ENCODE measurements around the gene MEGF8.
"Not testable (repeated sequence)": the region's sequence is repeated elsewhere in the genome, so short reads cannot be mapped to it uniquely, and the experiment has no call there.

MEGF8 gene

DNA sequence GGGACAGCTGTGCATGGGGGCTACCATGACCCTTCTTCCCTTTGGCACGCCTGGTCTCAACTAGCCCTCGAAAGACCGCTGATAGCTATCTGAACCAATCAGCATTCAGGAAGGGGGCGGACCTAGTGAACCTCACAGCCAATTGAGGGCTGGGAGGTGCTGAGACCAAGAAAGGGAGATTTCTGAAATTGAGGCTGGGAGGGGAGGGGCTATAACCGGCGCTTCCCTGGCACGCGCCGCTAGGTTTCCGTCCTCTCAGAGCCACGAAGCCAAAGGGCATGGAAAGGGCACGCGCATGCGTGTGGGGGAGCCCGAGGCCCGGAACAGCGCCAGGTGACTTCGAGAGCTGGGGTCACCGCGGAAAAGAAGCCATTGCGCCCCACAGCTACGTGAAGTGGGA is 18.8 kb upstream of the MEGF8 start:
- no peak for FAIRE-seq

DNA sequence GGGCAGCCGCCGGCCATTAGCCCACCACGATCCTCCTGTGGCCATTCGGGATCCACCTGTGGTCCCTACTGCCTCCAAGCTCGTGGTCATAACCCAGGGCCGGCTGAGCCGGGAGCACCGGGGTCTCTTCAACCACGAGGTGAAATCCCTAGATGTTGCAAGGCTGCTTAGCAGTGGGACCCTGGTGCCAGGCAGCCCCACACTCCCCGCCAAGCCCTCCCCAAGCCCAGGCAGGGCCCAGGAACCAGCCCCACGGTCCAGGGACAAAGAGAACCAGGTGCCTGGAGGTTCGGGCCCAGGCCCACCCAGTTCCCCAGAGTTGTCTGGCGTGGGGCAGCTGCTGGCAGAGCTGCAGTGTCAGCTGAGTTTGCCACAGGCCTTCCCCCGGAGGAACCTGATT is 15.7 kb upstream of the MEGF8 start:
- no peak for FAIRE-seq

DNA sequence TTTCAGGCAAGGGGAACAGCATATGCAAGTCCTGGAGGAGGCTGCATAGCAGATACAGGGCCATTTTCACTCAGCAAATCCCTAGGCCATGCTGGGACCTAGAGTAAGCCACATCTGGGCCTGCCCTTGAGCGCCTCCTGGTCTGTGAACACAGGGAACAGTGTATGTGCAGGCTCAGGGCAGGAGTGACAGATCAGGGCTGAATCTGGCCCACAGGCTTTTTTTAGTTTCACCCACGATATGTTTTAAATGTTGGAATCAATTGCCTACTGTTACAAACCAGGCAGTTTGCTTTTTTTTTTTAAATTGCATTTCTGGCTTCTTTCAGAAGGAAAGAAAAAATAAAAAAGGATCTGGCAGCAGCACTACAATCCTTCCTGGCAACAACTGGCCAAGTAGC is 13.8 kb upstream of the MEGF8 start:
- FAIRE-seq, result no peak

DNA sequence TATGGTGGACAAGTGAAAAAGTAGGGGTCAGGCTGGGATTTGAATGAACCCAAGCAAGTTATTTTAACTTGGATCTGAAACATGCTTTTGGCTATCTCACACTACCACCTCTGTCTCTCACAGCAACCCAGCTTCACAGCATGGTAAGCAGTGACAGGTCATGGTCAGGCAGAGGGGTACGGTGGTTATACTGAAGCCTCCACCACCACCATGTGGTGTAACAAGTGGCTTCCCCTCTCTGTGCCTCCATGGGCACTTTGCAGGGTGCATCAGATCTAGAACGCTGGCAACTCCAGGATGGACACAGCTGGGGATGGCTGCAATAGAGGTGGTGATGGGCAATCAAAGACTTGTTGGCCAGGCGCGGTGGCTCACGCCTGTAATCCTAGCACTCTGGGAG is 13.1 kb upstream of the MEGF8 start:
- FAIRE-seq, result no peak

DNA sequence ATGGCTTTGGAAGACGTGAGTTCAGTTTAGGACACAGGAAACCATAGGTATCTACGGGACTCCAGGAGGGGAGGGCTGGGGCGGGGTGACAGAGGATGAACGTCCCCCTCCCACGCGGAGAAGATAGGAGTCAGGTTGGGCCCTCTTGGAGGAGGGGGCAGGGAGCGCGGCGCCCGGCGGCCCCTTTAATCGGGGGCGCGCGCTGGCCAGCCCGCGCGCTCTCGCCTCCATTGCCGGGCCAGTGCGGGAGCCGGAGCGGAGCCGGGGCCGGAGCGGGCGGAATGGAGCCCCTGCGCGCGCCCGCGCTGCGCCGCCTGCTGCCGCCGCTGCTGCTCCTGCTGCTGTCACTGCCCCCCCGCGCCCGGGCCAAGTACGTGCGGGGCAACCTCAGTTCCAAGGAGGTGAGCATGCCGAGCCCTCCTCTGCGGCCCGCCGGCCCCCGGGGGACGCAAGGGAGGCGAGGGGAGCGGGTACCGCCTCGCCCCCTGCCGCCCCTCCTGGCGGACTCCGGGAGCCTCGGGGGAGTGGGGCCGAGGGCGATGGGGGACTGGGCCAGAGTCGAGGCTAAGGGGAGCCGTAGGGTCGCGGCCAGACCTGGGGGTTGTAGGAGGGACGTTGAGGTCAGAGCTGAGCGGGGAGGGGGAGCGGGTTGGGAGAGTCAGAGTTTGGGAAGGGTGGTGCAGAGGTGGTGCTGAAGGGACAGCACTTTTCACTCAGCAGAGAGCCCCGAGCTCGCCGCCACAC is 12.2 kb upstream of the MEGF8 start, which contains the start of gene TMEM145:
TMEM145 (plus strand) TSS at position 214 of the 744 bp plus-strand sequence; CDS start at position 282, 68 bp downstream.
- FAIRE-seq, result no peak

DNA sequence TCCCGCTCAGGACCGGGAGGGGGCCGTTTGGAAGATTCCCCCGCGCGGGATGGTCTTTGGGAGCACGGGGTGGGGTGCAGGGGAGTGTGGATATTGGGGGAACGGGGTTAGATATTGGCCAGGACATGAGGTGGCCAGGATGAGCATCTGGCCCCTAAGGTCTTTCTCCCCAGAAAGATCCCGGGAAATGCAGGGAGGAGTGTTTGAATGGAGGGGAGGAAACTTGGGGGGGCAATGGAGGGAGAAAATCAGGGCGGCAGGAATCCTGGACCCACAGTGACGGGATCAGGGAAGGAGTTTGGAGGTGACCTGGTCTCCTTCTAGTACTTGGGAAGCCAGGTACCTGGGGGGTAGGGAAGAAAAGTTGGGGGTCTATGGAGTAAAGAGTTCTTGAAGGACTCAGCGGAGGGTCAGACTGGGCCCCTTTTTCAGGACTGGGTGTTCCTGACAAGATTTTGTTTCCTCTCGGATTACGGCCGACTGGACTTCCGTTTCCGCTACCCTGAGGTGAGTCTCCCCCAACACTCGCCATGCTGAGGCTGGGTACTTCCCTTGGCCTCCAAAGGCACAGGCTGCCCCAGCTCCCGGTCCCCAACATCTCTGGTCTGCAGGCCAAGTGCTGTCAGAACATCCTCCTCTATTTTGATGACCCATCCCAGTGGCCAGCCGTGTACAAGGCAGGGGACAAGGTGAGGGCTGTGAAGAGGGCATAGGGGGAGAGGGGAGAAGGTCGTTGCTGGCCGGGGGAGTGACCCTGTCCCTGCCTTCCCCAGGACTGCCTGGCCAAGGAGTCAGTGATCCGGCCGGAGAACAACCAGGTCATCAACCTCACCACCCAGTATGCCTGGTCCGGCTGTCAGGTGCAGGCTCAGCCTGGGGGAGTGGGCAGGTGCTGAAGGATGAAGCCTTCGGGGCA is 11.3 kb upstream of the MEGF8 start:
- FAIRE-seq, result no peak

DNA sequence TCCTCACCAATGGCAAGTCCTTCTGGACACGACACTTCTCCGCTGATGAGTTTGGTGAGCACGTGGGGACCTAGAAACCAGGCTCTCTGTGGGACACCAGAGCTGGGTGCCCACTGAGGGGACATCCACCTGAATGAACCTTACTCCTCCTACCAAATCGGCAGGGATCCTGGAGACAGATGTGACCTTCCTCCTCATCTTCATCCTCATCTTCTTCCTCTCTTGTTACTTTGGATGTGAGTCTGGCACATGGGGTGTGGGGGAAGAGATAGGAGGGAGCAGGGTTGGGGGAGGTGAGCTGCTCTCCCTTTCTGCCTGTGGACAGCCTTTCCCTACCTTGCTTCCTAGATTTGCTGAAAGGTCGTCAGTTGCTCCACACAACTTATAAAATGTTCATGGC is 10.4 kb upstream of the MEGF8 start:
- no peak for FAIRE-seq

DNA sequence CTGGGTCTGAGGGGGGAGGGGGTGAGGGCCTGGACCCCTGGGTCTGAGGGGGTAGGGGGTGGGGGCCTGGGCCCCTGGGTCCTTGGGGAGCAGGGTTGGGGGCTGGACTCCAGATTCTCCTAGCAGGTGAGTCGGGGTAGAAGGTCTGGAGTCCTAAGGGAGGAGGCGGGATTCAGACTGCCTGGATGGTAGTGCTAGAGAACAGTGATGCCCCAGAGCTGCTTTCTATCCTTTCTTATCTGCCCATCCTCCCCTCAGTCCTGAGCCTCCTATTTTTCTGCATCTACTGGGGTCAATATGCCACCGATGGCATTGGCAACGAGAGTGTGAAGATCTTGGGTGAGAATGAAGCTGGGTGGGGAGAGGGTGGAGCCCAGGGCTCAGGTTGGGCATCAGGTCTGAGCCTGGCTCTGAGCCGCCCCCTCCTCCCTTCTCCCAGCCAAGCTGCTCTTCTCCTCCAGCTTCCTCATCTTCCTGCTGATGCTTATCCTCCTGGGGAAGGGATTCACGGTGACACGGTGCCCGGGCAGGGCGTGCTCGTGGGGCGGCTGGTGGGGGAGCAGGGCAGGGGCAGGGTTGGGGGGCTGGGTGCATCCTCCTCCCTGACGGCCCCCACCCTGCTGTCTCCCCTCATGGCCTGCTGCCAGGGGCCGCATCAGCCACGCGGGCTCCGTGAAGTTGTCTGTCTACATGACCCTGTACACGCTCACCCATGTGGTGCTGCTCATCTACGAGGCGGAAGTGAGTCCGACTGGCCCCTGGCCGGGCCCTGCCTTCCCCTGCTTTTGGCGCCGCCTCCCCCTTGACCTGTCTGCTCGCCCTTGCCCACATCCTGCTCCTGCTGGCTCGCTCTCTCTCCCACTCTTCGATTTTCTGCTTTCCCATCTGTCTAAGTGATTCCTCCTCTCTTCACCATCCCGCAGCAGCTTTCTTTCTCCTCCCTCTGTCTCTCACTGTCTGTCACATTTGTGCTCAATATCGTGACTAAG is 8.9 kb upstream of the MEGF8 start:
- no peak for FAIRE-seq

DNA sequence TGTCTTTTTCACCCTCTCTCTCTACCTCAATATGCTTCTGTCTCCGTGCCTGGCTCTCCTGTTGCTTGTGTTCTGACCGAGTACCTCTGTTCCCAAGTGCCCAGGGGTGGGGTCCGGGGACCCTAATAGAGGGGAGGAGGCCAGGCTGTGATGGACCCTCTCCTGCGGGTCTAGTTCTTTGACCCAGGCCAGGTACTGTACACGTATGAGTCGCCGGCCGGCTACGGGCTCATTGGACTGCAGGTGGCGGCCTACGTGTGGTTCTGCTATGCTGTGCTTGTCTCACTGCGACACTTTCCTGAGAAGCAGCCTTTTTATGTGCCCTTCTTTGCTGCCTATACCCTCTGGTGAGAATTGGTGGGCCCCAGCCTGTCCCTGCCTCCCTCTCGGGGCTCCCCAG is 7.9 kb upstream of the MEGF8 start:
- FAIRE-seq, result no peak

DNA sequence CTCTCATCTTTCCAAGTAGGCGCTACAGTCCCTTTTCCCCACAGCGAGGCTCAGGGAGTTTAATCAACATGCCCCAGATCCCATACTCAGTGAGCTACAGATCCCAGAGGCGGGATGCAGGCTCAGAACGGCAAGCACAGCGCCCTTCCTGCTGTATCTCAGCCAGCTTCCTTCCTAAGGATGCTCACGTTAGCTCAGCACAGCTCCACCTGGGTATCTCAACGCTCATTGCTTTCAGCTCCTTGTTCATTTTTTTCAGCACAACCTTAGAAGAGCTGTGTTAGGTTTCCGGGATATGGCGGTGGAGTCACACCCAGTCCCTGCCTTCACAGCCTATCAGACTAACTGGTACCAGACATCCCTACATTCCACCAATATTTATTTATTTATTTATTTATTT is 3.1 kb upstream of the MEGF8 start:
- no peak for FAIRE-seq

DNA sequence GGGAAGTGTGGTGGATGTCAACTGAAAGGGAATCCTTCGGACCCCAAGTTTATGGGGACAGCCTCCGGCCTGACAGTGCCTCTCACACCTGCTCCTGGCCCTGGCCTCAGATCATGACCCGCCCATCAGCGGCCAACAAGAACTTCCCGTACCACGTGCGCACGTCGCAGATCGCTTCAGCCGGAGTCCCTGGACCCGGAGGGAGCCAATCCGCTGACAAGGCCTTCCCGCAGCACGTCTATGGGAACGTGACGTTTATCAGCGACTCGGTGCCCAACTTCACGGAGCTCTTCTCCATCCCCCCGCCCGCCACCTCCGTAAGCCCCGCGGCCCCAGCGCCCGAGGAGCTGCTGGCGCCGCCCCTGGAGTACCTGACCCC is 2.0 kb upstream of the MEGF8 start:
- no peak for FAIRE-seq

DNA sequence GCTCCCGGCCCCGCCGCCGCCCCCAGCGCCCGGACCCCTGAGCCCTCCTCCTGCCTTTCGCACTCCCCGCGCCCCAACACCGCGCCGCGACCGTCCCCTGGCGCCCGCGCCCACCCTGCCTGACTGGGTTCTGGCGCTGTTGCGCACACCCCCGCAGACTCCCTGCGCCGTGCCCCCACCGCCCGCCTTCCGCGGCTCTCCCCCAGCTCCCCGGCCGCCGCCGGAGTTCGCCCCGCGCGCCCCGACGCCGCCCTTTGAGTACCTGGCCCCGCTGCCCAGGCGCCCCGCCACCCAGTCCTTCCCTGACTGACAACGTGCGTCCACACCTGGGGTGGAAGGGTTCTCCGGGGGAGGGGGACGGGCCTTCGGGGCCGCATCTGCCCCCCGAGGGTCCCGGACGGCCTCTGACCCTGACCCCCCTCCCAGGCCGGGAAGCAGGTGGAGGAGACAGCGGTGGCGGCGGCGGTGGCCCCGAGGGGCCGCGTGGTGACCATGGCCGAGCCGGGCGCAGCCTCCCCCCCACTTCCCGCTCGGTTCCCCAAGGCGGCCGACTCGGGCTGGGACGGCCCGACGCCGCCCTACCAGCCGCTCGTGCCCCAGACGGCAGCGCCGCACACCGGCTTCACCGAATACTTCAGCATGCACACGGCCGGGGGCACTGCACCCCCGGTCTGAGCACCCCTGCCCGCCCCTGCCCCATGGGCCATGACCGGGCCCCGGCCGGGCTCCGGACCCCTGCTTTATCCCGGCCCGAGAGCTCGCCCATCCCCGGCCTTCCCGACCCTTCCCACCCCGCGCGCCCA is 1.4 kb upstream of the MEGF8 start:
- FAIRE-seq, result no peak

DNA sequence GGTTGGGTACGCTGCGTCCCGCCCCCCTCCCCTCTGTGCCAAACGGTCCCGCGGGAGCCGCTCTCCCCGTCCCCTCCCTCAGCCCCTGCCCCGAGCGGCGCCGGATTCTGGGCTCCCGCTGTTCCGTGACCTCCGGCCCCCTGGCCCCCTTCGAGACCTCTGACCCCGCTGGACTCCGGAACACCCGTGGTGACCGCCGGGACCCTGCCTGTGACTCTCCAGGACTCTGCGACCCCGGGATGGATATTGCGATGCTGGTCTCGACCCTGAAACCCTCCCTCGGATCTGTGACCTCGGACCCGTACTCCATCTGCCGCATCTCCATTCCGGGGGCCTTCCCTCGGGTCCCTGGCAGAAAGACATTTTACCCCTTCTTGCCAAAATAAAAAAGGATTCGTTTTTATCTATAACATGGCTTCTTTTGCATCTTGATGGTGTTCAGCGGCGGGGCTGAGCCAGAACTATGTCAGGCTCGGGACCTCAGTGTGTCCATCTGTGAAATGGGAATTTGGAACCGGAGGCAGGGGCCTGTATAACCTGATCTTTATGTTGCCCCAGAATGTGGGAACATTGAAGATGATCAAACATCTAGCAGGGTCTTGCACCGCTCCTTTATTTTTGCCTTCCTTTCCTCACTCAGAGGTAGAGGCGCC is 654 bp upstream of the MEGF8 start:
- FAIRE-seq, result no peak

DNA sequence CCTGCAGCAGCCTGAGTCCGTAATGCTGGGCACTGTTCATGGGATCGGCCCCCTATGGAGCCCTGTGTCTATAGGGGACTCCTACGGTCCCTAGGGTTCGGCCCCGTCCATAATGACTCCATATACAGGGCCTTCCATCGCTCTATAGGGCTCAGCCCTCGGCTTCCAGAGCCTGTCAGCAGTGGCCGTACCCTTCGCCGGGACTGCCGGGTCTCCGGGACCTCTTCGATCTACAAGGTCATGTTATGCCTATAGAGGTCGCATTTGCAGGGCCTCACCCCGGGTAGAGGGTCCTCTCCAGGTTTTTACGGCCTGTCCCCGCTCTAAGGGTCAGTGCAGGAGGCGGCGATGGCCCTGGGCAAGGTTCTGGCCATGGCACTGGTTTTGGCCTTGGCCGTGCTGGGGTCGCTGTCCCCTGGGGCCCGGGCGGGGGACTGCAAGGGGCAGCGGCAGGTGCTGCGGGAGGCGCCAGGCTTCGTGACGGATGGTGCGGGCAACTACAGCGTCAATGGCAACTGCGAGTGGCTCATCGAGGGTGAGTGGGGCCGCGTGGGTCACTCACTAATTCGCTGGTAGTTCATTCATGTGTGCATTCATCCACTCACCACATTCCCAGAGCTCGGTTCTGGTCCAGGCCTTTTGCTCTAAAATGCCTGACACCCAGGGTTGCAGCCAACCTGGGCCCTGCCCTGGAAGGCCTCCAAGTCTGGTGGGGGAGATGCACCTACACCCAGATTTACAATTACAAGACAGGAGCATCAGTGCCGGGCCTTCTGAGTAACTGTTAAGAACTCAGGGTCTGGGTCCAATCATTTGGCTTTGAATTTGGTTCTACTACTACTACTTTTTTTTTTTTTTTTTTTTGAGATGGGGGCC is 699 bp downstream of the MEGF8 start:
- FAIRE-seq, result no peak

DNA sequence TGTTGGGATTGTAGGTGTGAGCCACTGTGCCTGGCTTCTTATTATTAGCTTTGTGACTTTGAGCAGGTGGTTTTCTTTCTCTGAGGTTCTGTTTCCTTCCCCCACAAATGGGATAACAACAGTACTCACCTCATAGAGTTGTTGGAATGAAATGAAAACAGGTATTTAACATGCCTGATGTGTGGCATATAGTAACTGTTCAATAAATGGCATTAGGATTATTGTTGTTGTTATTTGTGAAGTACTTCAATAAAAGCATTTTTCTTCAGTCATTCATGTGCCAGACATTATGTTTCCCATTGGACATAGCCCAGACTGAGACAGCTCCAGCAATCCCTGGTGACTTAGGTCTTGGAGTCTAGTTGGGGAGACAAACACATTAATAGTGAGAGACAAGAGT is 1.5 kb downstream of the MEGF8 start:
- FAIRE-seq, result no peak

DNA sequence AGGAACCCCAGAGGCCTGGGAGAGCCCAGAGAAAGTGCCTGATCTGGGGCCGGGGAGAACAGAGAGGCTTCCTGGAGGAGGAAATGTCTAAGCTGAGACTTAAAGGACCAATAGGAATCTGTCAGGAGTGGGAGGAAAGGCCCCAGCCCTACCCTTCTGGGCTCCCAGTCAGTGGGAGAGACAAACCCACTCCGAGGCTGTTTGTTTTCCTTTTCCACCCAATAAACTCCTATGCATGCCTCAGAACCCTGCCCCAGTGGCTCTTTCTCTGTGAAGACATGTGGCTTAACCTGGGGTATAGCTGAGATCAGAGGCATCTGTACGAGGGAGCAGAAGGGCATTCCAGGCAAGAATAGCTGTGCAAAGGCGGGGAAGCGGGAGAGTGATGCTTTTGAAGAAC is 1.9 kb downstream of the MEGF8 start:
- FAIRE-seq, result no peak

DNA sequence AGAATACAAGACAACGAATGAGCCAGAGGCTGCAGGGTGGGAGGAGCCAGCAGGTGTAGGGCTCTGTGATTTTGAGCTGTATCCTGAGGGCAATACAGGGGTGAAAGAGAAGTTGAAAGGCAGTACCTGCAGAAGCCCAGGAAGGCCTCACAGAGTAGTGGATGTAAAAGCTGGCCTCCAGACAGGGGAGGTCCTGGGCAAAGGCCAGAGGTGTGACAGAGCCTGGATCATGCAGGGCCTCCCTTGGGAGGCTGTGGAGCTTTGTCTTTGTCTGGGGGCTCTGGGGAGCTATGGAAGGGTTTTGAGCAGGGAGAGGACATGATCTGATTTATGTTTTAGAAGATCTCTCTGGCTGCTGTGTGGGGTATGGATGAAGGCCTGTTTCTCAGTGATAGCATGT is 2.7 kb downstream of the MEGF8 start:
- no peak for FAIRE-seq

DNA sequence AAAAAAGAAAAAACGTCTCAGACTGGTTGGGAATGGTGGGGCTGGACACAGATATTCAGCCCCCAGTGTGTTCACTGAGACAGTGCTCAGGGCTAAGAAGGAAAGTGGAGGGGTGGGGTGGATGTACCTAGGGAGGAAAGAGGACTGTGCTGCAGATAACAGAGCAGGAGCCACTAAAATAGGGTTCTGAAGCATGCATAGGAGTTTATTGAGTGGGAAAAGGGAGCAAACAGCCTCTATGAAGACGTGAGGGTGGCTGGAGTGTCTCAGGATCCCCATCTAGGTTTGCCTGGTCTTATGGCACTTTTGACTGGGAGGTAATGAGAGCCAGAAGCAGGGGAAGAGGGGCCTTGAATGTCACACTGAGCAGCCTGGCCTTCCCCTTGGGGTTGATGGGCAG is 3.4 kb downstream of the MEGF8 start:
- no peak for FAIRE-seq

DNA sequence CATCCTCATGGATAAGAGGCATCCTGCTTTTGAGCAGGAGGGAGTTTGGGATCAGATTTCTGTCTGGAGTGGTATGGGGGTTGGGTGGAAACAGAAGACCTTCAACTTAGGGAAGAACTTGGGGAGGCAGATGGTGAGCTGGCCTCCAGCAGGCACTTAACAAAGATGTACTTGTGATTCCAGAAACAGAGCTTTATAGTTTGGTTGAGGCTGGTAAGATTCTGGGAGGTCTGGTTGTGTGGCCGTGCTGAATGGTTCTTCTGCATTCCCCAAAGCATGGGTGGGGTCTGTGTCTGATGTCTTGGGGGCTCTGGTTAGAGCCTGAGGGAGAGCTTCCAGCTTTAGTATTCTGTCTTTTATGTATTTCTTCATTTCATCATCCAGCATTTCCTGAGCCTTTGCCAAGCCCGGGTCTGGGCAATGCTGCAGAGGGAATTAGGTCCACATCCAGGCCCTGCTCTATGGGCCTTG is 4.8 kb downstream of the MEGF8 start:
- no peak for FAIRE-seq

DNA sequence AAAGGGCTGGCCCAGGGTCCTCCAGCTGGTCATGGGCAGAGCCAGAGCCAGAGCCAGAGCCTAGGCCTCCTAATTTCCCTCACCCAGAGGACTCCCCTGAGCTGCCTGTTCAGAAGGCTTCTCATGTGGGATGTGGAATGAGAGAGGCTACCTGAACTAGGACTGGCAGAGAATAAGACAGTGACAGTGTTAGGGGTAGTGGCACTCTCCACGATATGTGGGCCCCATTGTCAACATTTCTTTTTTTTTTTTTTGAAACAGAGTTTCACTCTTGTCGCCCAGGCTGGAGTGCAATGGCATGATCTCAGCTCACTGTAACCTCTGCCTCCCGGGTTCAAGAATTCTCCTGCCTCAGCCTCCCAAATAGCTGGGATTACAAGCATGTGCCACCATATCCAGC is 5.9 kb downstream of the MEGF8 start:
- not testable (repeated sequence) for FAIRE-seq

Data from islet of Langerhans (tissue), 1 donor.